Activated T-cell treated with anti-CD3 and anti-CD28 coated beads for 1 hour (primary cell): ENCODE measurements around the gene SP100.
"Not testable (repeated sequence)": the region's sequence is repeated elsewhere in the genome, so short reads cannot be mapped to it uniquely, and the experiment has no call there.

ENCODE experiments used
- DNase-seq: peaks from one replicate; pipeline ENCODE4 v3.0.0-alpha.2; 2020; ENCODE audit warnings: low read depth

Gene SP100

DNA sequence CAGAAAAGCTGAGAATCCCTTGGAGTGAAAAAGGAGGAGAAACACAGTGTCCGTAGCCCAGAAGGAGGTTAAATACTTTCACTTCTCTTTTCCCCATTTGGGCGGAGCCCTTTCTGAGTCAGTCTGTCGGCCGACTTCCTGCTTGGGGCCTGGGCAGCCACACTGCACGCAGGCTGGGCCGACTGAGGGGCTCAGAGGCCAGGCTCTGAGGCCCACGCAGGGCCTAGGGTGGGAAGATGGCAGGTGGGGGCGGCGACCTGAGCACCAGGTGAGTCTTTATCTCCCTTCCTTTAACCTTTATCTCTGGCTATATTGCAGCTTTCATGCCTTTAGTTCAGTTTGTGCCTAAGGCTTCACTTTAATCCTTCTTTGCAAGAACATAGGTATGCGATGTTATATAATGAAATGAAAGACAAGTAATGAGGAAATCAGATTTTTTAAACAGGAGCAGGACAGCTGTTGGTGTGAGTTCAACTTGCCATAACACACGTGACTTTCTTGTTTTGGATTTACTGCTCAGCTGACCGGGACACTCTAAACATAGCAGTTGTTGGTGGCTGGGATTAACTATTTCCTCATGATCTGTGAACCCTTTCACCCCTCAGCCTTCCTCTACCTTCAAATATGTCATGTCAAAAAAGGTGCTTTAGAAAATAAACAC lies at the start of gene SP100:
Gene SP100 (plus strand): TSS at position 141 of the 661 bp plus-strand sequence. CDS start 96 bp downstream, at position 237.
- DNase-seq, result peak; percentile 67

DNA sequence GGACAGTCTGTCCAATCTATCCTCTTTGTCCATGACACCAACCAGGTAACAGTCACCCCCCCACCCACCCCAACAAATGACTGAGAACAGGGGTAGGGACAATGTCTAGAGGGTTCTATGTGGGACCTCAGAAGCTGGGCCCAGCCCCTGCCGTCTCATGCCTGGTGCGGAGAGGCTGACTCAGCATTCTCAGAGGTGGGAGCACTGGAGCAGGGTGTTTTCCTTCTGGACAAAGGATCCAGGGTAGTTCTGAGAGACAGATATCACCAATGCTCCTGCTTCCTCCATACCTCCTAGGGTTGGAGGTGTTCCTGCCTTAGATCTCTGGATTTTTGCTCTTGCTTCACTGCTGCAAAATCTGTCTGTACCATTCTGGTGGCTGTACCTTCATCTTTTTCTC lies 33.9 kb upstream of the SP100 start:
- DNase-seq, result no peak

- DNase-seq, result no peak
These were observed 32.5 kb upstream of the SP100 start for GRCh38 chr2:230383453-230383852.

DNA sequence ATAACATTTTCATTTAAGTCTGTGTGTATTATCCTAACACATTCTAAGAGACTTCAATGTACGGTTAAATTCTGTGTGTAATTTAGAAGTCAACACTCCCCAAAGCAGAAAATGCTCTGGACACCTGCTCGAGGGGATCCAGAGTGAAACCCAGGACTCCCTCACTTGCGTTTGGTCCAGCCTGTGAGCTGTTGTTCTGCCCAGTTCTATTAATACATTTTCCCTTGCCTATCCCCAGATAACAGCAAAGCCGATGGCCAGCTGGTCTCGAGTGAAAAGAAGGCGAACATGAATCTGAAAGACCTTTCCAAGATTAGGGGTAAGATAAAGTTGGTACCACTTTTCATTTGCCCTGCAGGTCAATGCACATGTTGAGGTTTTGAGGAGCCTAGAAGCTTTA lies 31.0 kb upstream of the SP100 start:
- DNase-seq, result no peak

DNA sequence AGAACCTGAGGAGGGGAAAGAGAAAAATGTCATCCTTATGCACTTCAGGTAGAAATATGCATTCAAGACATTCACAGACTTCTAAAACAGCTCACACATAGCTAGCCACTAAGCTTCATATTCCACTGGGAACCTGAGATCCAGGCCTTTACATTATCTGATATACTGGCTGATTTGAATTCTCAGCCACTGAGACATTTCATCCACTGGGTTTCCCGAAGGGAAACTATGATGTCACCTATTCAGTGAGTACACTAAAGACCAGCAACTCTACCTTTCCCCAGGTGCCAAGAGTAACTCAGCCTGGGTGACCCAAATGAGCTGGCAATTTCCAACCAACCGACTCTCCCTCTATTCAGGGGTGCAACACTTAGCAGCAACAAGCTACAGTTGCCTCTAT lies 21.7 kb upstream of the SP100 start:
- no peak for DNase-seq

DNA sequence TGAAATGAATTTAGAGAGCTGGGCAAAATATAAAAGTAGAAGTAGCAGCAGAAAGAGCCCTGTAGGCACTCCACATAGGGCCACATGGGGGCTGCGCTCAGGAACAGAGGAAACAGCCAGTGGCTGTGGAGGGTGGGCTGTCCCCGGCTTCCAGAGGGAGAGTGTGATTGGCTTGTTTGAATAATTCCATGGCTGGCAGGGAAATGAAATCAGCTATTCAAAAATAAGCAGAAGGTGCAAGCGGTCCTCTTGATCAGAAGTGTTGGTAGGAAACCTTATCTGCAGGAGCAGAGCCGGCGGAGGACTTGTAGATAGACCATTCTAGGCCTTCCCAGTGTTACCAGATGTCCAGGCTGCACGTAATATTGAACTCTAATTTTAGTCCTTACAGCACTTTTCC lies 17.3 kb upstream of the SP100 start:
- not testable (repeated sequence) for DNase-seq

DNA sequence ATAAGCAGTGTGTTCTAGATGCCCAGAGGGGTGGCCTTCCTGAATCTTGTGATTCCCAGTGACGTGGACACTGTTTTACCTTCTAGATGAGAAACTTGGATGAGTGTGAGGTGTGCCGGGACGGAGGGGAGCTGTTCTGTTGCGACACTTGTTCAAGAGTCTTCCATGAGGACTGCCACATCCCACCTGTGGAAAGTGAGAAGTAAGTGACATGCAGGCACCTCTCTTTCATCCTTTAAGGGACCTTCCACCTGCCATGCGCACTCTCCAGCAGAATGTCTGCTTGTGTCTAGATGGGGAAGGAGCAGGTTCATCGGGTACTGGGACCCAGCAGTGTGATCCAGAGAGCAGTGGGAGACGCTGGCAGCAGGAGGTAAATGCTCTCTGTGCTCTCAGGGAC lies 16.0 kb upstream of the SP100 start:
- no peak for DNase-seq

DNA sequence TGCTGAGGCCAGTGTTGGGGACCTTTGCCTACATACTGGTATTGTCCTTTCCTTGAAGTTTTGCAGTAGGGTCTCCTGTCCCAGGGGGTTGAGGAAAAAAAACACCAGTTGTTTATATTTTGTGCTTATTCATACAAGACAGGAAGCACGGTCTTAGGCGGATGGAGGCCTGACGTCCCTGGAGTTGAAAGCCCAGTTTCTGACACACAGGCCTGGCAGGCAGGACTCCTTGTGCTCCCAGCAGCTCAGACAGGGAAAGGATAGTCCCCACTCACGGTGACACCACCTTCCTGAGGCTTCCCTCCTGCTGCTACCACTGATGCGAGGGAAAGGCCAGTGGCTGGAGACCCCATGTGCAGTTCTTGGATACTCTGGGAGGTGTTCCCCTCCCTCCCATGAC lies 15.5 kb upstream of the SP100 start:
- no peak for DNase-seq

DNA sequence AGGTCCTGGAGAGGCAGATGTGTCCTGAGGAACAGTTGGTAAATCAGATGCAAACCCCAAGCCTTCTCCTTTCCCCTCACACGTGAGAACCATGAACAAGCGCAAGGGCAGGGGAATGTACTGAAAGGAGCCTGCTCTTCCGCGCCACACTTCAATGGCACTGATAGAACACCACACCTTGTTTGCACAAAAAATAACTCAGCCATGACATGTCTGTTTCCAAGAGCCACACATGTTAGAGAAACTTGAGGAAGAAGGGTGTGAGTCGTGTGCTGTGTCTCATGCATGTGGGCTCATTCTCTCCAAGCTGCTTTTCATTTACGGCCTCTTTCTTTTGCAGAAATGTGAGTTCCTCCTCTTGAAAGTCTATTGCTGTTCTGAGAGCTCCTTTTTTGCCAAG lies 15.0 kb upstream of the SP100 start:
- not testable (repeated sequence) for DNase-seq

GRCh38 chr2:230403746-230404145 lies 12.3 kb upstream of the SP100 start:
- no peak for DNase-seq

- no peak for DNase-seq
These were observed 10.2 kb upstream of the SP100 start for GRCh38 chr2:230405824-230406223.

GRCh38 chr2:230408244-230408842 lies 7.7 kb upstream of the SP100 start:
- no peak for DNase-seq

DNA sequence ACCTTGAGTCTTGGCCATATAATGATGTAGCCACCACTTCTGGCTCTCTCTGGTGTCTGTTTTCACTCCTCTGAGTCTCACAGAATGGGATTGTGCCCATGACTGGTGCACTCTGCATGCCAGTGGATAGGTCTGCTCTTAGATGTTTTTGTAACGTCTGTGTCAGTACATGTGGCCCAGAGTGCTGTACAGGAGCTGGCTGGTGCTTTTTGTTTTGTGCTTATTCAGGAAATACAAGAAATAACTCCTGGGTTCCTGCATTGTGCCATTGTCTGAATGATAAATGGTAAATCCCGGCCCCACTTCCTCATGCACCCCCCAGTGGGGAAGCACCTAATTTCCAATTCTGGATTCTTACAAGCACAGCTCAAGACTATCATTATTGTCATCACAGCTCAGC lies 6.7 kb upstream of the SP100 start:
- not testable (repeated sequence) for DNase-seq

DNA sequence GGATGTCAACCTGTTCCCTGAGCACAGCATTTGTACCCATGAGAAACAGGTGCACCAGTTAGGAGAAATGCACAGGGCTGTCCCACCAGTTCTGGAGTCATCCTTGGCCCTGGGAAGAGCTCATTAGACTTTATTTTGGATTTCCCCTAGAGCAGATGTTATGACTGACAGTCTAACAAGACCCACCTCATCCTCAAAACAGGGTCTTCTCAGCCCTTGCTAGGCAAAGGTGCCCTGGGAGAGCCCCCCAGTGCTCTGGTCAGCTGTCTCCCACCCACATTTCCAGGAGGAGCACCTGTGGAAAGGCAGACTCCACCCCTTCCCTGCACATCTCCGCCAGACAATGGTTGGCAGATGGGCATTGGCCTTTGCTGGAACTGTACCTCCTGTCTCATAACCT lies 5.7 kb upstream of the SP100 start:
- no peak for DNase-seq

- no peak for DNase-seq
These were observed 5.0 kb upstream of the SP100 start for GRCh38 chr2:230410861-230411569.

DNA sequence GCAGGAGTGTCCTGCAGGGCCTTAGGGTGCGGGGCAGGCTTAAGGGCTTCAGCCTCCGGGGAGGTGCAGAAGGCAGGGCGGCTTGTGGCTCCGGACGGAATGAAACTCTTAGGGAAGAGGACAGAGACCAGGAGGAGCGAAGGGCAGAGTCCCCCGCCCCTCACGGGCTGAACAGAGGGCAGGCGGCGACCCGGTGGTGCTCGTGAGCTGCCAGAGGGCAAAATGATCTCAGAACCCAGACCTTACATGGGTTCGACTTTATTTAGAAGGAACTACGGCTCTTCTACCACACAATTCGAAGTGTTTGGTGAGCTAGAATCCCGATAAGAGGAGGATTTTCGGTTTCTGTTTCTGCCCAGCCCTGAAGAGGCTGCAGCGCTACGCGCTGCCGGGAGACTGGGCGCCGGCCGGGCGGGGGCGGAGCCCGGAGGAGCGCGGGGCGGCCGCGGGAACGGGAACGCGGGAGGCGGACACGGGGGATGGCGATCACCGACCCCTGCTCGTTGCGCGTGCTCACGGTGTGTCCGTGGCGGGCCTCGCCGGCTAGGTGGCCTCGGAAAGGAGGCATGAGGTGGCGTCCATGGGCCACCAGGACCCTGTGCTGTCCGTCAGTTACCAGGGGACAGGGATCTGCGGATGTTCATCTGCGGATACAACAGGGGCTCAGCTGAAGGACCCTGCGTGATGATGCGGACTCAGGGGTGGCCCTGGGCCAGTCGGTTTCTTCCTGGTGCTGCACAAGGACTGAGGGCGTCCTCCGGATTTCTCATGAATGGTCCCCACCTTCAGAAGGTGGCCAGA lies 4.2 kb upstream of the SP100 start:
- peak; percentile 43 for DNase-seq

GRCh38 chr2:230412371-230412711 lies 3.7 kb upstream of the SP100 start:
- no peak for DNase-seq

DNA sequence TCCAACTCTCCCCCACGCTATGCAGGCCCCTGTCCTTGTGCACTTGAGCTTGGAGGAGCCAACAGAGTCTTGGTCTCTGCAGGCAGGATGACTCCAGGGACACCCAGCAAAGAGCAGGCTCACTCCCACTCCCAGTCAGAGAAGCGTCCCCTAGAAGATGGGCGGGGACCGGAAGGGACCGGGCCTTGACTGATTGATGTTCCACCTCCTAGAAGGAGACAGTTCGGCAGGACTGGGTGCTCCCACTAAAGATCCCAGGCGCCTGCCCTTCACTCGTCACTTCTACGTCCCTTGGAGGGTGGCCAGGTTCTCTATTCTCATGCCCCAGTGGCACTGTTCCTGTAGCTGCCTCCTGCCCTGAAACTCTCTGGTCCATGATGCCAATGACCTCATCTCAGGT lies 3.2 kb upstream of the SP100 start:
- DNase-seq, result no peak

DNA sequence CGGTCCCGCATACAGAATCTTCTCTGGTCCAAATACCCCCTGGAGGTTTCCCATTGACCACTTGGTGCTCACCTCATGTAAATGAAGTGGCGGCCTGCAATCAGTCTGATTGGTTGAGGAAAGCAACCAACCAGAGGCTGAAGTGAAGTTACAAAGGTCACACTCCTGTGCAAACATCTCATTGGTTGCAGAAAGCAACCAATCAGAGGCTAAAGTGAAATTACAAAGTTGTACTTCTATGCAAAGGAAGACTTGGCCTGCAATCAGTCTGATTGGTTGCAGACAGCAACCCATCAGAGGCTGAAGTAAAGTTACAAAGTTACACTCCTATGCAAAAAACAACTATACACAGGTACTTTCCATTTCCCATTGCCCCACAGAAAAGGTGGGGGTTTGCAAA lies 2.5 kb upstream of the SP100 start:
- DNase-seq, result no peak

DNA sequence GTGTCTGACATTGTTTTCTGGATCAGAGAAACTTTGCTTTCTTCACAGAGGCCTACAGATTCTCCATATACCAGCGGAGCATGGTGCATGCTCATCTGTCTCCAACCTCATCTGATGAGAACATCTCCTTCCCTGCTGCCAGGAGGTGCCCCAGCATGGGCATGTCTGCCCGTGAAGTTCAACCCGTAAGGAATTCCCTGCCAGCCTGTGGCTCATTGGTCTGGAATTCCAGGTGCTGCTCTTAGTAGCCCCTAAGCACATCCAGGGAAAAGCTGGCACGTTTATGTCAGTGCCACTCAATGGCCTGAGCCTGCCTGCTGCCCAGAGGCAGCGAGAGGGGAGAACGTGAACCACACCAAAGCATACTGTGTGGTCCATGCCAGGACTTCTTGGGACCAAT lies 1.7 kb upstream of the SP100 start:
- DNase-seq, result no peak

GRCh38 chr2:230417436-230417835 lies 1.4 kb downstream of the SP100 start:
- DNase-seq, result no peak

DNA sequence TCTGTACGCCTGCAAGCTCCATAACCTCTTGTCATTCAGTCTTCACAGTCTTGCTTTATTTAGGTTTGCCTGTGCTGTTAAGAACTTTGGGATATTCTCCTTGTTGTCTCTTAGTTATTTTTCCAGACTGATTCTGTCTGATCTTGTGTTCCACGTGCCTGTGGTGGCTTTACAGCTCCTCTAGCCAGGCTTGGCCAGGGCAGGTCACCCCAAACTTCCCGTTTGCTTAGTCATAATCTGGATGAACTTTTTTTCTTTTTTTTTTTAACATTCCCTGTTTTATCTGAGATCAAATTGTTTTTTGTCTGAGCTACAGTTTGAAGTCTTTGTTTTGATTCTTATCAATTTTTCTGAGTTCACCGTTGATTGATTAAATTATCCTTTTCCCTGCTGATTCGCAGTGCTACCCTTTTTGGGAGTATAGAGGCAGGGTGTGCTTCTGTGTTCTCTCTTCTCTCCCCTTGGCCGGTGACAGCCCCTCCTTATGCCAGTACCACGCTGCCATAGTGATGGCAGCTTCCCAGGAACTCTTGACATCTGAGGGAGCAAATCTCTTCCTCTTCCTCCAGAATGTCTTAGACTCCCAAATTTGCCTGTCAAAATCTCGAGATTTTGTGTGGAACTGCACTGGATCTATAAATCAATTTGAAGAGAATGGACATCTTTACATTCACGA lies 2.5 kb downstream of the SP100 start:
- DNase-seq, result no peak
